ENCODE results near the gene TSHZ1. TPM values are rescaled to one million over a fixed set of nuclear protein-coding genes. Genes with fewer than 3 reads are reported as not detected.

The TSHZ1 gene
- total RNA-seq, 1 donor from 2014 or later = 16.3 TPM

- Mint-ChIP-seq H3K27ac (ENCODE audit: unreplicated experiment) (no peak overlapping the region), H3K27me3 (ENCODE audit: unreplicated experiment) (no peaks in the 10 kb centered on the region), H3K9me3 (ENCODE audit: unreplicated experiment) (no peaks in the 10 kb centered on the region), H3K4me1 (ENCODE audit: unreplicated experiment) (no peaks in the 10 kb centered on the region), H3K36me3 (ENCODE audit: low read depth, unreplicated experiment) (no peaks in the 10 kb centered on the region), H3K4me3 (ENCODE audit: unreplicated experiment) (no peak overlapping the region)
- no peak for DNase-seq (ENCODE audit: low spot score)
- TF ChIP-seq CTCF (IDR thresholded peaks at IDR 0.05; ENCODE audit: unreplicated experiment) = no peak
These were observed 124.3 kb downstream of the TSHZ1 start for GRCh38 chr18:75334869-75335268.

GRCh38 chr18:75335511-75335910 lies 124.9 kb downstream of the TSHZ1 start:
- Mint-ChIP-seq H3K27ac (ENCODE audit: unreplicated experiment) (no peak overlapping the region), H3K27me3 (ENCODE audit: unreplicated experiment) (no peaks in the 10 kb centered on the region), H3K4me3 (ENCODE audit: unreplicated experiment) (no peak overlapping the region), H3K9me3 (ENCODE audit: unreplicated experiment) (no peaks in the 10 kb centered on the region), H3K36me3 (ENCODE audit: low read depth, unreplicated experiment) (no peaks in the 10 kb centered on the region), H3K4me1 (ENCODE audit: unreplicated experiment) (no peaks in the 10 kb centered on the region)
- DNase-seq (ENCODE audit: low spot score) = no peak
- no peak for TF ChIP-seq CTCF (IDR thresholded peaks at IDR 0.05; ENCODE audit: unreplicated experiment)

GRCh38 chr18:75336767-75337166 lies 126.2 kb downstream of the TSHZ1 start:
- Mint-ChIP-seq H3K27me3 (ENCODE audit: unreplicated experiment) (no peaks in the 10 kb centered on the region), H3K36me3 (ENCODE audit: low read depth, unreplicated experiment) (no peaks in the 10 kb centered on the region), H3K4me1 (ENCODE audit: unreplicated experiment) (no peaks in the 10 kb centered on the region), H3K9me3 (ENCODE audit: unreplicated experiment) (no peaks in the 10 kb centered on the region), H3K27ac (ENCODE audit: unreplicated experiment) (no peak overlapping the region), H3K4me3 (ENCODE audit: unreplicated experiment) (no peak overlapping the region)
- no peak for TF ChIP-seq CTCF (IDR thresholded peaks at IDR 0.05; ENCODE audit: unreplicated experiment)
- no peak for DNase-seq (ENCODE audit: low spot score)

- TF ChIP-seq CTCF (IDR thresholded peaks at IDR 0.05; ENCODE audit: unreplicated experiment) = no peak
- no peak overlapping the region for H3K27ac Mint-ChIP-seq (ENCODE audit: unreplicated experiment)
- H3K9me3 Mint-ChIP-seq (ENCODE audit: unreplicated experiment) = no peaks in the 10 kb centered on the region
- no peaks in the 10 kb centered on the region for H3K36me3 Mint-ChIP-seq (ENCODE audit: low read depth, unreplicated experiment)
- no peaks in the 10 kb centered on the region for H3K27me3 Mint-ChIP-seq (ENCODE audit: unreplicated experiment)
- H3K4me1 Mint-ChIP-seq (ENCODE audit: unreplicated experiment) = no peaks in the 10 kb centered on the region
- no peak for DNase-seq (ENCODE audit: low spot score)
- no peak overlapping the region for H3K4me3 Mint-ChIP-seq (ENCODE audit: unreplicated experiment)
These were observed 126.8 kb downstream of the TSHZ1 start for GRCh38 chr18:75337348-75337747.

GRCh38 chr18:75338631-75339030 lies 128.0 kb downstream of the TSHZ1 start:
- no peak for DNase-seq (ENCODE audit: low spot score)
- no peak for TF ChIP-seq CTCF (IDR thresholded peaks at IDR 0.05; ENCODE audit: unreplicated experiment)
- Mint-ChIP-seq H3K36me3 (ENCODE audit: low read depth, unreplicated experiment) (no peaks in the 10 kb centered on the region), H3K4me3 (ENCODE audit: unreplicated experiment) (no peak overlapping the region), H3K4me1 (ENCODE audit: unreplicated experiment) (no peaks in the 10 kb centered on the region), H3K9me3 (ENCODE audit: unreplicated experiment) (no peaks in the 10 kb centered on the region), H3K27ac (ENCODE audit: unreplicated experiment) (no peak overlapping the region), H3K27me3 (ENCODE audit: unreplicated experiment) (no peaks in the 10 kb centered on the region)

Other genes starting within 250 kb of the TSHZ1 start
- 26.3 TPM for gene PTGR3, start 1.7 kb upstream of the TSHZ1 start, total RNA-seq (ENCODE audit: unreplicated experiment)
- gene SMIM21, start 216.9 kb downstream of the TSHZ1 start, total RNA-seq (ENCODE audit: unreplicated experiment) = not detected